Measurements from ENCODE around the gene BACH2. TPM values are rescaled to one million over a fixed set of nuclear protein-coding genes. Genes with fewer than 3 reads are reported as not detected.

The BACH2 gene
- total and polyA plus RNA-seq, 2 of the 8 experiments (the other 6 are each of a cell fraction or from before 2014, with no cell fraction given) = 1.9 to 5.9 TPM

GRCh38 chr6:89987830-89988229, 308.8 kb downstream of the BACH2 start:
- H3K9me3 ChIP-seq (ENCODE audit: insufficient read depth in 2 of 2, low read depth in 1 of 2, low read length in 1 of 2) = no peaks in the 10 kb centered on the region
- POLR2A ChIA-PET (ENCODE audit: partially characterized antibody) = no interaction called here
- CTCF ChIA-PET (ENCODE audit: partially characterized antibody) = interaction anchor here (1.2 to 1.3 kb wide), 2 partner anchors 9 to 47 kb away, joined by 3 read pairs; no protein-coding TSS in a partner anchor
- TF ChIP-seq TAF1 (IDR thresholded peaks at IDR 0.05; ENCODE audit: low read depth, low read length) (no peak), USF2 (IDR thresholded peaks at IDR 0.05; ENCODE audit: low read length) (no peak), POU5F1 (IDR thresholded peaks at IDR 0.05; ENCODE audit: low read depth, low read length) (no peak), CHD2 (IDR thresholded peaks at IDR 0.05; ENCODE audit: low read length) (no peak), KDM5A (IDR thresholded peaks at IDR 0.05; ENCODE audit: low read length) (no peak), CREB1 (IDR thresholded peaks at IDR 0.05) (no peak), BCL11A (IDR thresholded peaks at IDR 0.05; ENCODE audit: low read depth in 2 of 2, low read length in 2 of 2) (no peak), BACH1 (IDR thresholded peaks at IDR 0.05; ENCODE audit: low read length) (no peak), RXRA (IDR thresholded peaks at IDR 0.05; ENCODE audit: insufficient read depth, low read depth, low read length) (no peak), RNF2 (IDR thresholded peaks at IDR 0.05; ENCODE audit: borderline replicate concordance, low read depth, low read length, missing control alignments, poor library complexity, severe bottlenecking) (no peak), GABPA (IDR thresholded peaks at IDR 0.05; ENCODE audit: borderline replicate concordance, insufficient read depth, low read length) (no peak), EGR1 (IDR thresholded peaks at IDR 0.05; ENCODE audit: borderline replicate concordance, low read depth, low read length) (no peak), CBX5 (IDR thresholded peaks at IDR 0.05; ENCODE audit: low read depth, low read length) (no peak), TAF7 (optimal IDR thresholded peaks at IDR 0.05; ENCODE audit: borderline replicate concordance, low read depth, low read length) (no peak)

More at GRCh38 chr6:89987830-89988229, 308.8 kb downstream of the BACH2 start:
- no peak overlapping the region for H3K18ac ChIP-seq (ENCODE audit: extremely low read depth, low read length)
- no peak overlapping the region for H2BK15ac ChIP-seq (ENCODE audit: low read length)
- no peak overlapping the region for H2AK5ac ChIP-seq (ENCODE audit: low read depth, low read length)
- H2BK5ac ChIP-seq (ENCODE audit: low read depth, low read length) = no peak overlapping the region
- H3K9ac ChIP-seq (replicated peaks in 1 of 4; ENCODE audit: extremely low read depth in 1 of 4, low read depth in 3 of 4, low read length in 3 of 4) = no peak overlapping the region
- no peak overlapping the region for H3K14ac ChIP-seq (ENCODE audit: insufficient read length)
- FAIRE-seq (no peak), DNase-seq (ENCODE audit: low read depth in 1 of 2, low spot score in 2 of 2) (no peak)
- no peaks in the 10 kb centered on the region for H3K27me3 ChIP-seq (replicated peaks in 1 of 4; ENCODE audit: control insufficient read depth in 3 of 4, extremely low read depth in 1 of 4, insufficient read depth in 3 of 4, low read length in 3 of 4)
- no peak overlapping the region for H3K4me3 ChIP-seq (ENCODE audit: extremely low read depth in 1 of 4, insufficient read depth in 2 of 4, low read depth in 3 of 4, low read length in 4 of 4)
- 88% methylated on average over 2 of the region's 2 CpGs; no CpG with 5 or more reads in 1 of the 2 experiments for WGBS, 2 experiments (ENCODE audit: extremely low coverage in 1 of 2, insufficient coverage in 1 of 2, insufficient read length in 1 of 2, insufficient replicate concordance in 2 of 2, low coverage in 1 of 2, low lambda C conversion rate in 2 of 2, missing lambda C conversion rate in 1 of 2)
- no peak overlapping the region for H3K27ac ChIP-seq (ENCODE audit: low read depth, low read length)
- H4K20me1 ChIP-seq (replicated peaks in 1 of 2; ENCODE audit: control insufficient read depth in 1 of 2, insufficient read depth in 2 of 2, low read length in 2 of 2) = no peaks in the 10 kb centered on the region
- H3K56ac ChIP-seq (replicated peaks; ENCODE audit: insufficient read length, low read depth, low read length) = no peak overlapping the region
- no peaks in the 10 kb centered on the region for H3K23me2 ChIP-seq (ENCODE audit: low read depth, low read length)
- H2BK120ac ChIP-seq (replicated peaks; ENCODE audit: low read depth, low read length) = no peak overlapping the region
- no peak overlapping the region for H2BK20ac ChIP-seq (ENCODE audit: low read length)
- H4K5ac ChIP-seq (ENCODE audit: insufficient read length, low read depth, low read length) = no peak overlapping the region
- H3K79me2 ChIP-seq (ENCODE audit: control insufficient read depth in 1 of 2, insufficient read depth in 2 of 2, low read length in 2 of 2) = no peaks in the 10 kb centered on the region; a peak in 1 of 4 replicates
- H2BK12ac ChIP-seq (ENCODE audit: low read depth, low read length) = no peak overlapping the region
- no peak overlapping the region for H4K8ac ChIP-seq (ENCODE audit: extremely low read depth, insufficient read depth, low read length)
- H3K4me1 ChIP-seq (replicated peaks in 1 of 4; ENCODE audit: control insufficient read depth in 3 of 4, insufficient read depth in 4 of 4, low read length in 3 of 4) = peaks cover 0 to 7% (median 3%) of the 10 kb centered on the region in 4 experiments; a peak in 3 of 7 replicates
- no peak overlapping the region for H3K4me2 ChIP-seq (ENCODE audit: insufficient read depth in 1 of 2, low read depth in 2 of 2, low read length in 2 of 2)
- no peak overlapping the region for H3K4ac ChIP-seq (replicated peaks; ENCODE audit: insufficient read length, low read depth, low read length)
- no peak overlapping the region for H3K23ac ChIP-seq (ENCODE audit: insufficient read length)
- no peaks in the 10 kb centered on the region for H3K36me3 ChIP-seq (ENCODE audit: control insufficient read depth in 2 of 4, insufficient read depth in 4 of 4, low read length in 3 of 4)
- no peak overlapping the region for H4K91ac ChIP-seq (replicated peaks; ENCODE audit: insufficient read length, low read length)
- no peaks in the 10 kb centered on the region for H3K79me1 ChIP-seq (ENCODE audit: low read depth, low read length)
- H2AFZ ChIP-seq (ENCODE audit: low read length) = no peak overlapping the region
